Measurements from ENCODE around the gene FAM120A.

Gene FAM120A

DNA sequence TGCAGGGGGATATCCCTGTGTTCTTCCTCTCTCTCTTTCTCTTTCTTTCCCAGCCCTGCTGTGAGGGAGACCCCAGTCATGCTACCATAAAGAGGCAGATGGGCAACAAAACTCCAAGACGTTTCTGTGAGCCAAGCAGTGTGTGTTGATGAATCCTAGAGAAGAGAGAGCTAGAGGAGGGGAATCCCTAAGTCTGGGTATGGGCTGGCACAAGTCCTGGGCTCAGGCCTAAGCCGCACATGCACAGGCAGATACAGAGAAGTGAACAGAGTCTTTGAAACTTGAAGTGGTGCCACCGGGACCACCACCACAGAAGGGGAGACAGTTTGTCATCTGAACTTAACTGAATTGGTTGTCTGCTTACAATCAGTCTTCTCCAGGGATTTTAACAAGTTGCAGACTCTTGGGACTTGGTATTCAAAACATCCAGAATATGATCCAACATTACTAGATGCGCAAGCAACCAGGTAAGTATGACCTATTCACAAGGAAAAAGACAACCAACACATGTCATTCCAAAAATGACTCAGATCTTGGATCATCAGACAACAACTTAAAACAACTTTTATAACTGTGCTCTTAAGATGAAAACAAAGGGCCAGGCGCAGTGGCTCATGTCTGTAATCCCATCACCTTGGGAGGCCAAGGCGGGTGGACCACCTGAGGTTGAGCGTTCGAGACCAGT lies 10.4 kb upstream of the FAM120A start:
- DNase-seq (ENCODE audit: low spot score), result no peak

DNA sequence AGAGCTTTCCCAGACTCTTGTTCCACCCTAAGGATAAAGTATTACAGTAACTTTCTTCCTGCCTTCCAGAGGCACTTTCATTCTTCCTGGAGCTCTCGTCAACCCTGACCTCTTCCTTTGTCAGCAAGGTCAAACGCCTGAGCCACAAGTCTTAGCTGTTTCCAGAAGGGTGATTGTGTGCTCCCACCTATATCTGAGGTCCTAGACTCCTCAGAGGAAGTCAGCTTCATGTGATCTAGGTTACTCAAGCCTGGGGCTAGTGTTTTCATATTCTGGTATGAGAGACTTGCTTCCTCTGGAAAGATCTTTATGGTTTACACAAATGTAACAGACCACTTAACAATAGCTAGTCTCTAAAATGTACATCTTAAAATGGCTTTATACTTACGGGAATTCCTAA lies 5.4 kb upstream of the FAM120A start:
- DNase-seq (ENCODE audit: low spot score), result no peak

GRCh38 chr9:93447655-93448054 lies 3.8 kb upstream of the FAM120A start:
- no peak for DNase-seq (ENCODE audit: low spot score)

GRCh38 chr9:93451849-93452709 lies 594 bp downstream of the FAM120A start:
- DNase-seq (ENCODE audit: low spot score), result peak; percentile 38

DNA sequence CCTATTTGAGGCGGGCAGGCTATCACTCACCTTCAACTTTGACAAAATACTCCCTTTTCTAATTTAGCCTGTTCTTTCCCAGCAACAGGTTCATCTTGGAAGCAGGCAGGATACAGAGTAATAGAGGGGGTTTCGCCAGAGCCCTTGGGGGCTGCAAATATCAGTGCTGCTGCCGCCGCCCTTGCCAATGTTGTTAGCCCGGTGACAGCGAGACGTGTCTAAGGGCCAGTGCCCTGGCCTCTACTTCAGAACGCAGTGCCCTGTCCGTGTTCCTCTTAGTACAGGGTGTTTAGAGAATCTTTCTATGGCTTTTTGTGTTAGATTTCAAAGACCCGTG lies 1.2 kb downstream of the FAM120A start:
- no peak for DNase-seq (ENCODE audit: low spot score)

DNA sequence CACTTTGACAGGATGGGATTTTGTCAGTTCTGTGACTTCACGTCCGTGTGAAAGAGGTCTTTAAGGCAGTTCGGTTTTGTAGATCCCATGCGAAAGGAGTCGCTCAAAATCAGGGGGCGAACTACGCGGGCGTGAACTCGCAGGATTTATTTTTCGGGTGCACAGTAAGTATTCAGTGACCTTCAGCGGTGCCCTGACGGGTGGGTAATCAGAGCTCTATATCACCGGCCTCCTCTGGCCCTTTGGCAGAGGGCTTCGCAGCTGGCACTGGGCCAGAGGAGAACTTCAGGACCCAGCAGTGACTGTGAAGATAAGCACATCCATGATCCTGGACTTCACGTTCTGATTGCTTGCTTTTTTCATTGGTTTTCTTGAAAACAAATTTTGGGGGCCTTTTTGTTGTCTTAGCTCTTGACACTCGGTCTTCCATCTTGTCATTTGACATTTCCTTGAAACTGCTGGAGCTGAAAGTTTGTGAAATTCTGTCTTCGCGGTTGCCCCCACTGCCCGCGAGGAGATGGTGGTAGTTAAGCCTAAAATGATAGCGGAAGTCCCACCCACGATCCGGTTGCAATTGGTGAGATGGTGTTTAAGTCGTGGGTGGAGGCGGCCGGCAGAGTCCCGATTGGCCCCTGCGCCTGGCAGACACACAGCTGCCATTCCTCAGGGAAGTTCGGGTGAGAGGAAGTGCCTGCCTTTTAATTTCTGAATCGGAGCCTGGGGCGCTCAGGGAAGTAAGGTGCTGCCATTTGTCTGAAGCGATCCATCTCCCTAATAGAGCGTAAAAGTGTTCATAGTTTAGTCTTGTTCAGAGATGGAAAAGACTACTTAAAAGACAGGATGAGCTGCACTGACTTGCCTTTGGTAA lies 1.8 kb downstream of the FAM120A start, which contains the start of gene FAM120AOS:
Gene FAM120AOS (minus strand): TSS at position 535 of the 868 bp plus-strand sequence. CDS start 872 bp downstream, outside the sequence.
- DNase-seq (ENCODE audit: low spot score), result peak; percentile 90

DNA sequence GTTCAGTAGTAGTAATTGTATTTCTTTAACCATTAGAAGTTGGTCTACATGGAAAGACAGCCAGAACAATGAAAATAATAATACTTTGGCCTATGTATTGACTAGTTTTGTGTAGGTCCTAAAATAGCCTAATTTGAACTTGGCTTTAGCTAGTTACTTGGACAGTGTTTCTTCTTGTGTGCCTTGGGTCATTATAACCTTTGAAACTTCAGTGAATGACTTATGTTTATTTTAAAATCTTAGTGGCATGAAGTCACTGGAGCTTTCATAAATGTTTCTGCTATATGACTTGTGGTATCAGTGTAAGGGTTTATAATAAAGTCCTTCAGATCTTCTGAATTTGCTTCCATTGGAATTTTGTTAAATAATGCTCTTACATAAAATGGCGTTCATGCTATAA lies 4.5 kb downstream of the FAM120A start:
- DNase-seq (ENCODE audit: low spot score), result no peak

- no peak for DNase-seq (ENCODE audit: low spot score)
Observed at GRCh38 chr9:93456504-93456903, 5.0 kb downstream of the FAM120A start.

- no peak for DNase-seq (ENCODE audit: low spot score)
Observed at GRCh38 chr9:93457006-93457405, 5.5 kb downstream of the FAM120A start.

DNA sequence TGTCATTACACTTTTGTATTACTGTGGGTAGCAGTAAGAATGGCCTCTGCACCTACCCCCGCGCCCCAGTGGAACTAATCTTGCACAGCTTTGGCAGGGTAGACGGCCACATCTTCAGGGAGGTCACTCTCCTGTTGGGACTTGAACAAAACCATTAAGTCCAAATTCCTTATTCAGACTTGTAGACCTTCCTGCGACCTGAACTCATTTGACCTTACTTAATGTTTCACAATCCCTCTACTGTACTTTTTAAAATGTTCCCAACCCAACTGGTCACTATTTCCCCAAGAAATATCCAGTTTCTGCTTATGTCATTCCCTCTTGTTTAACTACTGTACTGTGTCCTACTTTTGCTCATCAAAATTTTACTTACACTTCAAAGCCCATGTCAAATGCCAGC lies 7.2 kb downstream of the FAM120A start:
- DNase-seq (ENCODE audit: low spot score), result no peak

DNA sequence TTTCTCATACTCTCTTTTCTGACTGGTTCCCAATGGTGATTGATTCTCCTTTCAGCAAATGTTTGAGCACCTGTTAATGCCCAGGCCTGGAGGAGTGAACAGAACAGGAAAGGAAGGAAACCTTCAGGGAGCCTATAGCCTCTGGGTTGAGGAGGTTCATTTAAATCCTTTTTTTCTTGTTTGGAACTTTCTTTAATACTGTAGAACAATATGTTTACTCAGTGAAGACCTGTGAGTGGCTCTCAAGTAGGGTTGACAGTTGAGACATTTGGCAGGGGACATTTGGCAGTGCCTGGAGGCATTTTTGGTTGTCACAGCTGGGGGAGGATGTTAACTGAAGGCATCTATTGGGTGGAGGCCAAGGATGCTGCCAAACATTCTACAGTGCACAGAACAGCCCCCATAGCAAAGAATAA lies 8.0 kb downstream of the FAM120A start:
- DNase-seq (ENCODE audit: low spot score), result no peak

DNA sequence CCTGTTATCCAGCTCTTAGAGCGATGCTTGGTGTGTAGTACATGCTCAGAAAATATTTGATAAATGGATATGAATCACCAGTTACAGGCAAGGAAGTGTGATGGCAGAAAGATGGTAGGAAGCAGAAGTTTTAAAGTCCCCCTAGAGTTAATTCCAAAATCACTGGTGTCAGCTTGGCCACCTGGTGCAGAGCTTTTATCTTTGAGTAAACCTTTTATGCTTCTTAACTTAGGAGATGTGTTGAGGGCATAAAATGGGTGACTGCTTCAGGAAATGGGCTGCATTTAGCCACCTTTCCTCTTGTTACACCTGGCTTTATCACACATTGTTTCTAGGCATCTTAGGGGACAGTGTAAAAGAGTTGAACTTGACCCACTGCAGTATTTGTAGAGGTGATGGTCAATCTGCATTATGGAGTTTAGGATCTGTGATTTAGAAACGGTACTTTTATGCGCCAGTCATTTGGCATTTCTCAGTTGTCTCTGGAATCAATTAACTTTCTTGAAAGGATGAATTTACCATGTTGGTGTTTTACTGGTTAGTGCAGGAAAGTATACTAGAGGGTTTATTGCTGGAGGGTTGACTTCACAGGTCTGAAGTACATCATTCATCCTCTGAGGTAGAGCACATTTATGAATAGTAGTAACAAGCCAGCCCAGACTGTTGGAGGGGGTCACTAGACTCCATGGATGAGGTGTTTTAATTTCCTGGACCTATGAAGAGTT lies 9.4 kb downstream of the FAM120A start:
- DNase-seq (ENCODE audit: low spot score), result no peak

GRCh38 chr9:93461414-93461743 lies 9.9 kb downstream of the FAM120A start:
- DNase-seq (ENCODE audit: low spot score), result no peak

DNA sequence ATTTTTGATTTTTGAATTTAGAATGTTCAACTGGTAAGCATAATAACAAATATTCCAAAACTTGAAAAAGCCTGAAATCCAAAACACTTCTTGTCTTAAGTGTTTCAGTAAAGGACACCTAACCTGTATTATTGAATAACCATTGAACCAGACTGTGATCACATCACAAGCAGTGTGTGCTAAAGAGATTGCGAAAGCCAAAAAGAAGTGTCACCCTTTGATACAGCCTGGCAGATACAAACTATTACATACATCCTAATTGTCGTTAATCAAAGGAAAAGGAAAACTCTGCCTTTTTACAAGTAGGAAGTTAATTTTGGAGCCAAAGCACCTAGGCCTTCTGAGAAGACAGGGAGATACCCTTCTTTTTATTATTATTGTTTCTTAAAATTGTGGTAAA lies 10.3 kb downstream of the FAM120A start:
- no peak for DNase-seq (ENCODE audit: low spot score)

DNA sequence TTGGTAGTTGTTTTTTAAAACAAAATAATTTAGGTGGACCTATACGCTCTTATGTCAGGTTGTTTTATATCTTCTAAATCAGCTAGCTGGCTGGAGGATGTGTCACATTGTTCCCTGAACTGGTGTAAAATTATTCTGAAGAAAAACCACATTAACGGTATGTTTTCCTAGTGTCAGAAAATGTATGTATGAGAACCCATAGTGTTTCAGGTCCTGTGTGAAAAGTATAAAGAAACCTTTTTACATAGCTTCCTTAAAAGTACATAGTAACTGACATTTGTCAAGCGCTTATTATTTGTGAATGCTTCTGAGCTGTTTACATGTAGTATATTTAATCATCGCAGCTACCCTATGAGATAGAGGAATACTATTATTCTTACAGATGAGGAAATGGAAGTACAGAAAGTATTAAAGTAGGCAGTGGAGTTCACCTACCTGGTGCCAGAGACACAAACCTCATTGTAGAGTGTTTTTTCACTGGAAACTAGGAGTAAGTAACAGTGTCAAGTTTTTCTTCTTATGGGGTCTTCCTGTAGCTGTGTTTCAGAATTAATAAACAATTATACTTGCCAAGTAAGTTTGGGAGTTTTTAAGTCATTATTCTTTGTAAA lies 12.3 kb downstream of the FAM120A start:
- no peak for DNase-seq (ENCODE audit: low spot score)

DNA sequence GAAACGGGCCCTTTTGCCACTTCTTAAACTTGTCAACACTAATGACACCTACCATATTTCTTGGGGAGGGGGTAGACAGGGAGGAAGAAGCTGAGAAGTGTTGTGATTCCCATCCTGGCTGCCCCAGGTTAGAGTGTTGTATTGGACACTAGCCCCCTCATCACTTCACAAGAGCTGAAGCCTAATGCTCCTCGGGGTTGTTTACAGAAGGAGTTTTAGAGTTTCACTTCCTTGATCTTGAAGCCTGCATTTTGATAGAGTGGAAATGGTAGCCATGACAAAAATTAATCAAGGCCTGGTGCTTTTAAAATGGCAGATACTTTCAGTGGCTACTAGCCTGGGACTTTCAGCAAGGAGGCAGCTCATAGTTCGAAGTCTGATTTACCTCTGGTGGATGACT lies 12.9 kb downstream of the FAM120A start:
- DNase-seq (ENCODE audit: low spot score), result no peak

DNA sequence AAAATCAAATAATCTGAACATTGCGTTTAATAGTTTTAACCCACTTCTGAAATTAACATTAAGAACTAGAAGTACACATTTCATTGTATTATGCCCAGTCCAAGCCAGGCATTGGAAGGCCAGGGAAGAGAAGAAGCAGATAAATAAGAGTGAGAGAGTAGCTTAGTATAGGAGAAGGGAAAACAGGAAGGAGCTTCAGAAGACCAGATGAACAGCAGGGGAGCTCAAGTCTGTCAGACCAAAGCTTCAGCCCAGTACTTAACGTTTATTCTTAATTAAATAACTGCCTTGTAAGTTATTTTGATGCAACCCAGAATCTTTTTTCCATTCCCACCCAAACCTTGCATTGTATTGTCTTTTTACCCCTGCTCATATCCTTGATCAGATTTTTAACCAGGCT lies 13.4 kb downstream of the FAM120A start:
- peak; percentile 3 for DNase-seq (ENCODE audit: low spot score)

DNA sequence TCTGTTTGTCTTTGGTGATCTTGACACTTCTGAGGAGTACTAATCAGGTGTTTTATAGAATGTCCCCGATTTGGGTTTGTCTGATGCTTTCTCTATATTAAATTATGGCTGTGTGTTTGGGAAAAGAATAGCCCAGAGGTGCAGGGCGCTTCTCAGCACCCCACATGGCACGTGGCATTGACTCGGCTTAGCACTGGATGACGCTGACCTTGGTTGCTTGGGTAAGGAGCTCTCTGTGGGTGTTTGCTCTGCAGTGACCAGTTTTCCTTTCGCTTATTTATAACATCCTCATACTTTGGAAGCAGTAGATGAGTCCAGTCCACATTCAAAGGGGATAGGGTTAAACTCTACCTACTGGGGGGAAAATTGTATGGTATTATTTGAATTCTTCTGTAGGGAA lies 14.4 kb downstream of the FAM120A start:
- no peak for DNase-seq (ENCODE audit: low spot score)

DNA sequence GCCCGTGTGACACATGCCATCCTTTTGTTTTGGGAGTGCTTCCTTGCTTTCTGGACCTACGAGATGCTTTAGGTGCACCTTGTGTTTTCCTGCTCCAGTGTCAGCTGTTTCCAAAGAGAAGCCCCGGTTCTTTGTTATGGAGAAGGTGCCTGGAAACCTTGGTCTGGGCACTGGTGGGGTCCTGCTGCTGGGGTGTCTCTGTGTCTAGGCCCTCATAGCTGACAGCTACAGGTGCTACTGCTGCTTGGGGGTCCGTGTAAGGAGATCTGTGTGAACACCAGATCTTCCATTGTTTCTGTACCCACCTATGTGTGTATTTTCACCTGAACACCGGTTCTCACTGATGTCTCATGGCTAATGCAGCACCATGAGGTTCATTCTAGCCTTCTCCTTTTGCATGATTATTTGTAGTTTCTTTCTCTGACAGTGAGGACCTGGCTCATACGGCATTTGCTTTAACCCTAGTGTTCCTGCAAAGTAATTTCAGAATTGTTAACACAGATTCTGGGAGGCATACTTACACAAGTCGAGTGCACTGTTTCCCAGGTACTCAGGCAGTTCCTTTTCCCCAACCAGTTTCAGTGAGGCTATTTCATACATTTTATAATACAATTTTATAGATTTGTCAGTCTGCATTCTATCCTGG lies 15.1 kb downstream of the FAM120A start:
- DNase-seq (ENCODE audit: low spot score), result no peak

- no peak for DNase-seq (ENCODE audit: low spot score)
Observed at GRCh38 chr9:93467062-93467416, 15.6 kb downstream of the FAM120A start.

GRCh38 chr9:93467462-93467861 lies 16.0 kb downstream of the FAM120A start:
- DNase-seq (ENCODE audit: low spot score), result no peak
